K562 (cell line): Measurements from ENCODE around the gene CELSR2. TPM values are rescaled to one million over a fixed set of nuclear protein-coding genes. Genes with fewer than 3 reads are reported as not detected.

Experiments used
- ATAC-seq: fragments of 200-7000 bp; cut with Tn5 transposase; 3 replicates; pipeline ENCODE4 v1.9.1; 2020; ENCODE audit warnings: moderate library complexity
- BruUV-seq: library from RNA; stranded (reverse); fragments of 400-500 nt; replicated peaks from 2 replicates; lab custom pipeline; 2021; lab: Mats Ljungman, UMichigan
- CTCF ChIA-PET: fragments of 300-600 bp; formaldehyde crosslinking; extraction: SDS; loops from one replicate; lab custom pipeline; 2021; ENCODE audit warnings: low intra/inter-chr PET ratio; lab: Yijun Ruan, JAX
- POLR2A ChIA-PET: fragments of 300-600, 350-650 bp; sonication (Branson Sonifier 250); formaldehyde crosslinking; extraction: SDS; loops from one replicate; lab custom pipeline; 2021; ENCODE audit warnings: antibody characterized with exemption, inconsistent platforms; lab: Yijun Ruan, JAX
- DNase-seq, 4 experiments: peaks; one replicate each; pipeline versions ENCODE4 v3.0.0 to v3.0.0-alpha.2; 2011 to 2018; ENCODE audit warnings: low spot score in 3 of 4, mixed read lengths in 3 of 4; ENCODE audit errors: extremely low read depth in 1 of 4
- FAIRE-seq: peaks from 2 replicates; lab custom pipeline; 2011; peaks lifted over from hg19 to GRCh38; lab: Jason Lieb, UNC
- H2AFZ ChIP-seq: 2 replicates; pipeline ENCODE4 v1.6.0; 2011; ENCODE audit warnings: low read depth, low read length, control low read depth, inconsistent platforms
- H3K27ac ChIP-seq: fragments of 200-600 bp; 3 replicates; pipeline ENCODE4 v1.8.0; 2011; ENCODE audit warnings: low read depth, mild to moderate bottlenecking, control low read depth, inconsistent platforms, low read length, moderate library complexity, mixed read lengths; ENCODE audit errors: extremely low read depth
- H3K27me3 ChIP-seq, 2 experiments: fragments of 300-600 bp in 1 of 2; 2 replicates in 1 of 2; 3 replicates in 1 of 2; pipeline versions ENCODE4 v1.6.0 to v1.8.0; 2011; ENCODE audit warnings: inconsistent platforms in 2 of 2, low read length in 2 of 2, mild to moderate bottlenecking in 1 of 2, mixed read lengths in 1 of 2, moderate library complexity in 1 of 2; ENCODE audit not compliant: control insufficient read depth in 2 of 2, insufficient read depth in 2 of 2
- H3K36me3 ChIP-seq: fragments of 300-600 bp; 3 replicates; pipeline ENCODE4 v1.8.0; 2011; ENCODE audit warnings: mild to moderate bottlenecking, low read length, inconsistent platforms; ENCODE audit not compliant: control insufficient read depth, insufficient read depth
- H3K4me1 ChIP-seq, 2 experiments: fragments of 200-600 bp in 1 of 2; replicated peaks in 1 of 2; 2 replicates in 1 of 2; 3 replicates in 1 of 2; pipeline versions ENCODE4 v1.5.1 to v1.8.0; 2011; ENCODE audit warnings: inconsistent platforms in 2 of 2, low read length in 2 of 2, mild to moderate bottlenecking in 1 of 2, mixed read lengths in 1 of 2, moderate library complexity in 1 of 2; ENCODE audit not compliant: control insufficient read depth in 2 of 2, insufficient read depth in 2 of 2
- H3K4me2 ChIP-seq: 2 replicates; pipeline ENCODE4 v1.6.1; 2011; ENCODE audit warnings: low read length, control low read depth, inconsistent platforms, mixed read lengths; ENCODE audit not compliant: insufficient read depth
- H3K4me3 ChIP-seq: fragments of 200-600 bp; sonication (generic), shearing (Covaris generic); 2 replicates; pipeline ENCODE4 v1.5.1; 2016; ENCODE audit warnings: control low read depth, inconsistent platforms
- H3K79me2 ChIP-seq: fragments of 200-600 bp; 3 replicates; pipeline ENCODE4 v1.8.0; 2011; ENCODE audit warnings: low read length, inconsistent platforms; ENCODE audit not compliant: control insufficient read depth, insufficient read depth
- H3K9ac ChIP-seq, 2 experiments: 2 replicates each; pipeline versions ENCODE4 v1.6.0 to v1.6.1; 2011; ENCODE audit warnings: low read depth in 2 of 2, low read length in 2 of 2, control low read depth in 1 of 2, inconsistent platforms in 1 of 2, mild to moderate bottlenecking in 1 of 2, mixed read lengths in 1 of 2; ENCODE audit not compliant: insufficient read depth in 1 of 2
- H3K9me1 ChIP-seq: one replicate; pipeline ENCODE4 v1.6.0; 2011; ENCODE audit warnings: inconsistent platforms, mild to moderate bottlenecking, low read length, moderate library complexity; ENCODE audit not compliant: control insufficient read depth, insufficient read depth
- H3K9me3 ChIP-seq: replicated peaks from 2 replicates; pipeline ENCODE4 v1.5.1; 2011; ENCODE audit warnings: low read depth, low read length, inconsistent platforms; ENCODE audit not compliant: control insufficient read depth, insufficient read depth
- H4K20me1 ChIP-seq: replicated peaks from 2 replicates; pipeline ENCODE4 v1.6.1; 2011; ENCODE audit warnings: low read length, inconsistent platforms, mixed read lengths; ENCODE audit not compliant: control insufficient read depth, insufficient read depth
- CBFB ChIP-seq: sonication (generic); formaldehyde crosslinking; IDR thresholded peaks from 2 replicates; pipeline ENCODE4 v1.4.0; 2020; ENCODE audit warnings: mild to moderate bottlenecking, missing genetic modification reagents
- LARP7 ChIP-seq: fragments of 450-650 bp; IDR thresholded peaks from 2 replicates; pipeline ENCODE4 v1.6.1; 2016
- NKRF ChIP-seq: fragments of 450-650 bp; IDR thresholded peaks from 2 replicates; pipeline ENCODE4 v1.6.1; 2016; ENCODE audit warnings: borderline replicate concordance
- RB1 ChIP-seq: fragments of 450-650 bp; IDR thresholded peaks from 2 replicates; pipeline ENCODE4 v1.6.1; 2017; ENCODE audit warnings: low read depth, mild to moderate bottlenecking
- RUNX1 ChIP-seq: sonication (generic); IDR thresholded peaks from 2 replicates; pipeline ENCODE4 v1.6.1; 2016; ENCODE audit warnings: antibody characterized with exemption, low read depth
- THAP12 ChIP-seq: fragments of 250-450 bp; sonication (Bioruptor Pico); IDR thresholded peaks from 2 replicates; pipeline ENCODE4 v1.9.0; 2021; ENCODE audit warnings: mild to moderate bottlenecking, inconsistent platforms
- ZBTB1 ChIP-seq: sonication (generic); formaldehyde crosslinking; IDR thresholded peaks from 2 replicates; pipeline ENCODE4 v1.8.1; 2023; ENCODE audit warnings: missing genetic modification reagents, low read depth, mild to moderate bottlenecking, borderline replicate concordance
- ZBTB33 ChIP-seq: sonication (generic); formaldehyde crosslinking; IDR thresholded peaks from 2 replicates; pipeline ENCODE4 v1.8.1; 2023; ENCODE audit warnings: mild to moderate bottlenecking, missing genetic modification reagents
- ZNF23 ChIP-seq: fragments of 250-450 bp; sonication (Bioruptor Pico); IDR thresholded peaks from 2 replicates; pipeline ENCODE4 v1.4.0; 2020; ENCODE audit warnings: mild to moderate bottlenecking
- ZNF766 ChIP-seq: fragments of 200-800 bp; sonication (Bioruptor generic); conservative IDR thresholded peaks from 2 replicates; pipeline ENCODE4 v1.6.1; 2016; ENCODE audit warnings: missing genetic modification characterization, missing compliant biosample characterization
- WGBS: fragments of 100-300 bp; shearing (Covaris generic); methylation state at CpG from one replicate; pipeline ENCODE4 v1.1.6; 2016; ENCODE audit warnings: low coverage, mixed read lengths; ENCODE audit not compliant: insufficient coverage; ENCODE audit errors: missing lambda C conversion rate; 5-methylcytosine and 5-hydroxymethylcytosine counted together
- in situ Hi-C: fragments of 300-500 bp; cut with MboI; formaldehyde crosslinking; loops from 4 replicates; pipeline ENCODE4 v1.15.0; 2018; ENCODE audit warnings: inconsistent platforms, mixed read lengths
- intact Hi-C: fragments of 100-400 bp; cut with micrococcal nuclease; formaldehyde crosslinking; loops from 2 replicates; pipeline ENCODE4 v1.14.2; 2022
- polyA plus RNA-seq, 8 experiments: library from polyadenylated mRNA; depleted of rRNA in 4 of 8; stranded (reverse) in 5 of 8; unstranded in 3 of 8; fragments of >200 nt; fragmentation: Nextera tagmentation in 2 of 8; fragmentation: Illumina TruSeq in 1 of 8; extraction: Ambion mirVana in 2 of 8; extraction: Trizol in 1 of 8; gene quantifications; 2 replicates each; pipeline versions ENCODE4 v1.2.1 to v1.2.3, GENCODE V29; 2011 to 2014; ENCODE audit warnings: inconsistent platforms in 1 of 8, missing spikeins in 1 of 8
- total RNA-seq, 7 experiments: library from RNA; depleted of rRNA in 6 of 7; stranded (reverse); fragments of >200 nt in 6 of 7; fragmentation: Illumina TruSeq in 2 of 7; extraction: Trizol in 2 of 7; gene quantifications; 2 replicates each; pipeline versions ENCODE4 v1.2.1 to v1.2.3, GENCODE V29; 2011 to 2021; ENCODE audit warnings: low replicate concordance in 1 of 7

The CELSR2 gene
- total and polyA plus RNA-seq, 9 of the 15 experiments (the other 6 are each of a cell fraction or from before 2014, with no cell fraction given) = 0.31 to 21.9 (median 4.2) TPM

- TF ChIP-seq ZBTB33 (CRISPR knock-in tag) (peak; percentile 94), NKRF (no peak)
Measured at GRCh38 chr1:109281680-109282496, 32.5 kb downstream of the CELSR2 start (continued).

DNA sequence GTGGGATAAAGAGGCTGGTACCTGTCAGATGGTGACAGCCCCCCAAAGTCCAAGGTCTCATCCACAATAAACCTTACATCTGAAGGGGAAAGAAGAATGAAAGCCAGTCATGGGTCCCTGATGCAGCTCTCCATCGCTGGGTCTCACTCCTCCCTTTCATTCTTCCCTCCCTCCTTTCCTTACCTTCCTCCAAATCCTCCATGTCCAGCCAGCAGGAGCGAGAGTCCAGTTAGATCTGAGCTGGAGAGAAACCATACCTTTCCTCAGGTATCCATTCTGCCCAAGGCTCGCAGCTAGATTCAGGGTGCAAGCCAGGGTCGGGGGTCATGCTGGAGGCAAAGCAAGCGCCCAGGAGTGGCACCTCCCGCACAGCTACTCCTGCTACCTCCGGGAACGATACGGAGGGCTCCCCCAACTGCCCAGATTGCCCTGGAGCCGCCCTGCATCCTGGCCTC is 33.2 kb downstream of the CELSR2 start:
- H3K4me2 ChIP-seq = peak overlapping the region; percentile 99
- intact Hi-C loops = loop anchor here (2.0 kb wide), 1 partner anchor 116 kb away; no protein-coding TSS in a partner anchor
- peak overlapping the region; percentile 90 to 94 for H3K9ac ChIP-seq
- no peaks in the 10 kb centered on the region for H3K9me1 ChIP-seq
- H3K4me3 ChIP-seq = peak overlapping the region; percentile 68
- WGBS = 8% methylated on average over 10 of the region's 10 CpGs
- H3K4me1 ChIP-seq = peaks cover 36 to 42% of the 10 kb centered on the region in 2 experiments
- no peak for DNase-seq
- in situ Hi-C loops = no loop called here
- ChIA-PET CTCF (interaction anchor here (0.9 kb wide), 1 partner anchor 117 kb away, joined by 6 read pairs; no protein-coding TSS in a partner anchor), POLR2A (interaction anchor here (0.6 to 1.9 kb wide), 19 partner anchors 11 to 250 kb away, joined by 3 to 16 read pairs (median 3); partner anchors contain the start of gene SORT1)
- H3K27ac ChIP-seq = peak overlapping the region; percentile 97
- peaks cover 3% of the 10 kb centered on the region; the same call in 1 of the 2 replicates for H4K20me1 ChIP-seq
- H3K27me3 ChIP-seq = no peaks in the 10 kb centered on the region
- no peak for FAIRE-seq
- no peak for ATAC-seq
- peaks cover 36% of the 10 kb centered on the region; the same call in 2 of the 3 replicates for H3K36me3 ChIP-seq
- H3K79me2 ChIP-seq = peaks cover 28% of the 10 kb centered on the region
- TSS peak; percentile 50 for BruUV-seq
- H2AFZ ChIP-seq = peak overlapping the region; percentile 95
- no peaks in the 10 kb centered on the region for H3K9me3 ChIP-seq
- TF ChIP-seq RUNX1 (no peak), ZNF766 (0 out of 2 replicates have a peak, but pooled peaks have one; percentile 2), ZBTB1 (CRISPR knock-in tag) (0 out of 2 replicates have a peak, but pooled peaks have one; percentile 42), THAP12 (CRISPR knock-in tag) (peak; percentile 18; the same call in 1 of the 2 replicates), LARP7 (0 out of 2 replicates have a peak, but pooled peaks have one; percentile 57), ZNF23 (CRISPR knock-in tag) (no peak), RB1 (0 out of 2 replicates have a peak, but pooled peaks have one; percentile 5), CBFB (CRISPR knock-in tag) (0 out of 2 replicates have a peak, but pooled peaks have one; percentile 66)
